Measurements from ENCODE around the gene COG5. TPM values are rescaled to one million over a fixed set of nuclear protein-coding genes. Genes with fewer than 3 reads are reported as not detected.

COG5 gene
- total and polyA plus RNA-seq, 2 experiments from 2014 or later: 15.8 to 53.5 TPM

- DNase-seq (ENCODE audit: low spot score): no peak
- H3K4me2 ChIP-seq: no peak overlapping the region
- TF ChIP-seq EZH2phosphoT487 (IDR thresholded peaks at IDR 0.05; ENCODE audit: low read depth, severe bottlenecking, unreplicated experiment) (no peak), EZH2 (IDR thresholded peaks at IDR 0.05; ENCODE audit: borderline replicate concordance) (no peak)
- TF ChIP-seq, protein P1, sequence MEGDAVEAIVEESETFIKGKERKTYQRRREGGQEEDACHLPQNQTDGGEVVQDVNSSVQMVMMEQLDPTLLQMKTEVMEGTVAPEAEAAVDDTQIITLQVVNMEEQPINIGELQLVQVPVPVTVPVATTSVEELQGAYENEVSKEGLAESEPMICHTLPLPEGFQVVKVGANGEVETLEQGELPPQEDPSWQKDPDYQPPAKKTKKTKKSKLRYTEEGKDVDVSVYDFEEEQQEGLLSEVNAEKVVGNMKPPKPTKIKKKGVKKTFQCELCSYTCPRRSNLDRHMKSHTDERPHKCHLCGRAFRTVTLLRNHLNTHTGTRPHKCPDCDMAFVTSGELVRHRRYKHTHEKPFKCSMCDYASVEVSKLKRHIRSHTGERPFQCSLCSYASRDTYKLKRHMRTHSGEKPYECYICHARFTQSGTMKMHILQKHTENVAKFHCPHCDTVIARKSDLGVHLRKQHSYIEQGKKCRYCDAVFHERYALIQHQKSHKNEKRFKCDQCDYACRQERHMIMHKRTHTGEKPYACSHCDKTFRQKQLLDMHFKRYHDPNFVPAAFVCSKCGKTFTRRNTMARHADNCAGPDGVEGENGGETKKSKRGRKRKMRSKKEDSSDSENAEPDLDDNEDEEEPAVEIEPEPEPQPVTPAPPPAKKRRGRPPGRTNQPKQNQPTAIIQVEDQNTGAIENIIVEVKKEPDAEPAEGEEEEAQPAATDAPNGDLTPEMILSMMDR (IDR thresholded peaks at IDR 0.05; ENCODE audit: poor library complexity): no peak
- no peaks in the 10 kb centered on the region for H3K36me3 ChIP-seq (replicated peaks; ENCODE audit: insufficient read depth, low read depth)
- H4K20me1 ChIP-seq (ENCODE audit: insufficient read depth, poor library complexity, severe bottlenecking): no peaks in the 10 kb centered on the region
- H3K4me3 ChIP-seq: no peak overlapping the region
- no peak overlapping the region for H2AFZ ChIP-seq
- no peaks in the 10 kb centered on the region for H3K27me3 ChIP-seq
- H3K79me2 ChIP-seq: no peaks in the 10 kb centered on the region
- WGBS (ENCODE audit: low lambda C conversion rate, missing lambda C conversion rate): 70% methylated on average over 1 of the region's 1 CpG
- H3K9me2 ChIP-seq (replicated peaks; ENCODE audit: insufficient read depth): no peaks in the 10 kb centered on the region
- H3K27ac ChIP-seq: no peak overlapping the region
- H3K9me3 ChIP-seq (ENCODE audit: low read depth): no peaks in the 10 kb centered on the region
- H3K4me1 ChIP-seq (ENCODE audit: insufficient read depth): no peaks in the 10 kb centered on the region
Observed at GRCh38 chr7:107450970-107451369, 112.8 kb downstream of the COG5 start.

DNA sequence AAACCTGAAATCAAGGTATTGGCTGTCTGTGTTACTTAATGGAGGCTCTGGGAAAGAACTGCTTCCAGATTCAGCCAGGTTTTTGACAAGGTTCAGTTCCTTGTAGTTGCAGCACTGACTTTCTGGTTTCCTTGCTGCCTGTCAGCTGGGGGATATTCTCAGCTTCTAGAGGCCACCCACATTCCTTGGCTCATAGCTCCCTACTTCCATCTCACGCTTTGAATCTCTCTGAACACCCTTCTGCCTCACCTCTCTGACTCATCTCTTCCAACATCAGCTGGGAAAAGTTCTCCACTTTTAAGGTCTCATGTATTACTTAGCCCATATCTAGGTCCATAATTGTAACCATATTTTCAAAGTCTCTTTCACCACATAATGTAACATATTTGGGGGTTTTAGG lies 116.7 kb downstream of the COG5 start:
- no peaks in the 10 kb centered on the region for H3K79me2 ChIP-seq
- no peak overlapping the region for H2AFZ ChIP-seq
- H3K4me3 ChIP-seq: no peak overlapping the region
- TF ChIP-seq EZH2 (IDR thresholded peaks at IDR 0.05; ENCODE audit: borderline replicate concordance) (no peak), EZH2phosphoT487 (IDR thresholded peaks at IDR 0.05; ENCODE audit: low read depth, severe bottlenecking, unreplicated experiment) (no peak)
- TF ChIP-seq, protein P1 (IDR thresholded peaks at IDR 0.05; ENCODE audit: poor library complexity): no peak
- 89% methylated on average over 1 of the region's 1 CpG for WGBS (ENCODE audit: low lambda C conversion rate, missing lambda C conversion rate)
- no peaks in the 10 kb centered on the region for H3K9me3 ChIP-seq (ENCODE audit: low read depth)
- DNase-seq (ENCODE audit: low spot score): no peak
- no peaks in the 10 kb centered on the region for H3K27me3 ChIP-seq
- H3K27ac ChIP-seq: no peak overlapping the region
- H4K20me1 ChIP-seq (ENCODE audit: insufficient read depth, poor library complexity, severe bottlenecking): no peaks in the 10 kb centered on the region
- no peaks in the 10 kb centered on the region for H3K36me3 ChIP-seq (replicated peaks; ENCODE audit: insufficient read depth, low read depth)
- H3K4me1 ChIP-seq (ENCODE audit: insufficient read depth): no peaks in the 10 kb centered on the region
- H3K4me2 ChIP-seq: no peak overlapping the region
- H3K9me2 ChIP-seq (replicated peaks; ENCODE audit: insufficient read depth): no peaks in the 10 kb centered on the region

- Histone ChIP-seq H3K9me2 (replicated peaks; ENCODE audit: insufficient read depth) (no peaks in the 10 kb centered on the region), H3K27ac (no peak overlapping the region), H3K4me3 (no peak overlapping the region), H3K27me3 (no peaks in the 10 kb centered on the region), H3K4me2 (no peak overlapping the region), H3K9me3 (ENCODE audit: low read depth) (no peaks in the 10 kb centered on the region), H3K36me3 (replicated peaks; ENCODE audit: insufficient read depth, low read depth) (no peaks in the 10 kb centered on the region), H3K4me1 (ENCODE audit: insufficient read depth) (no peaks in the 10 kb centered on the region), H2AFZ (no peak overlapping the region), H3K79me2 (no peaks in the 10 kb centered on the region), H4K20me1 (ENCODE audit: insufficient read depth, poor library complexity, severe bottlenecking) (no peaks in the 10 kb centered on the region)
- 93% methylated on average over 1 of the region's 1 CpG for WGBS (ENCODE audit: low lambda C conversion rate, missing lambda C conversion rate)
- TF ChIP-seq EZH2 (IDR thresholded peaks at IDR 0.05; ENCODE audit: borderline replicate concordance): no peak
- no peak for TF ChIP-seq EZH2phosphoT487 (IDR thresholded peaks at IDR 0.05; ENCODE audit: low read depth, severe bottlenecking, unreplicated experiment)
- TF ChIP-seq, protein P1 (IDR thresholded peaks at IDR 0.05; ENCODE audit: poor library complexity): no peak
- no peak for DNase-seq (ENCODE audit: low spot score)
Observed at GRCh38 chr7:107446531-107446930, 117.2 kb downstream of the COG5 start.

GRCh38 chr7:107442678-107443077 lies 121.0 kb downstream of the COG5 start:
- Histone ChIP-seq H3K79me2 (no peaks in the 10 kb centered on the region), H3K4me1 (ENCODE audit: insufficient read depth) (no peaks in the 10 kb centered on the region), H3K9me2 (replicated peaks; ENCODE audit: insufficient read depth) (no peaks in the 10 kb centered on the region), H3K4me2 (no peak overlapping the region), H3K27ac (no peak overlapping the region), H3K27me3 (no peaks in the 10 kb centered on the region), H2AFZ (no peak overlapping the region), H3K4me3 (no peak overlapping the region), H3K9me3 (ENCODE audit: low read depth) (no peaks in the 10 kb centered on the region), H3K36me3 (replicated peaks; ENCODE audit: insufficient read depth, low read depth) (no peaks in the 10 kb centered on the region), H4K20me1 (ENCODE audit: insufficient read depth, poor library complexity, severe bottlenecking) (no peaks in the 10 kb centered on the region)
- no peak for DNase-seq (ENCODE audit: low spot score)
- WGBS (ENCODE audit: low lambda C conversion rate, missing lambda C conversion rate): 97% methylated on average over 1 of the region's 1 CpG
- TF ChIP-seq EZH2 (IDR thresholded peaks at IDR 0.05; ENCODE audit: borderline replicate concordance) (no peak), EZH2phosphoT487 (IDR thresholded peaks at IDR 0.05; ENCODE audit: low read depth, severe bottlenecking, unreplicated experiment) (no peak)
- TF ChIP-seq, protein P1 (IDR thresholded peaks at IDR 0.05; ENCODE audit: poor library complexity): no peak
